Activated CD4-positive, alpha-beta T cell treated with anti-CD3 and anti-CD28 coated beads for 4 hours (primary cell): ENCODE measurements around the gene KRTAP4-12.
"Not testable (repeated sequence)": the region's sequence is repeated elsewhere in the genome, so short reads cannot be mapped to it uniquely, and the experiment has no call there.

Source experiments
- DNase-seq, 2 donors: peaks; one replicate each; pipeline ENCODE4 v3.0.0-alpha.2; 2020

KRTAP4-12 gene

GRCh38 chr17:41125064-41125463 is 1.1 kb upstream of the KRTAP4-12 start:
- DNase-seq: no peak

- DNase-seq: not testable (repeated sequence)
These were observed 541 bp downstream of the KRTAP4-12 start for GRCh38 chr17:41123292-41123990.

- DNase-seq: no peak
These were observed 2.2 kb downstream of the KRTAP4-12 start for GRCh38 chr17:41121742-41122141.

GRCh38 chr17:41119696-41120690 is 4.0 kb downstream of the KRTAP4-12 start:
- DNase-seq: not testable (repeated sequence)

GRCh38 chr17:41118721-41119120 is 5.3 kb downstream of the KRTAP4-12 start:
- no peak for DNase-seq

DNA sequence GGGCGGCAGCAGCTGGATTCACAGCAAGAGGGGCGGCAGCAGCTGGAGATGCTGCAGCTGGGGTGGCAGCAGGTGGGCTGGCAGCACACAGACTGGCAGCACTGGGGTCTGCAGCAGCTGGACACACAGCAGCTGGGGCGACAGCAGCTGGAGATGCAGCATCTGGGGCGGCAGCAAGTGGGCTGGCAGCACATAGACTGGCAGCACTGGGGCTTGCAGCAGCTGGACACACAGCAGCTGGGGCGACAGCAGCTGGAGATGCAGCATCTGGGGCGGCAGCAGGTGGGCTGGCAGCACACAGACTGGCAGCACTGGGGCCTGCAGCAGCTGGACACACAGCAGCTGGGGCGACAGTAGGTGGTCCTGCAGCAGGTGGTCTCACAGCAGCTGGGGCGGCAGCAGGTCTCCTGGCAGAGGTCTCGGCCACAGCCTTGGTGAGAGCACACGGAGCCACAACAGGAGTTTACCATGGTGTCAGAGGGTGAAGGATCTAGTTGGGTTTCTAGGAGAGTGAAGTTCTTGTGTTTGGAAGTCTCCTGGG is 6.1 kb downstream of the KRTAP4-12 start, which contains the start of gene KRTAP4-11:
Gene KRTAP4-11, minus strand, starts transcription at position 528 of the 541 bp plus-strand sequence. Its CDS starts 58 bp downstream, at position 470.
- DNase-seq: not testable (repeated sequence)

DNA sequence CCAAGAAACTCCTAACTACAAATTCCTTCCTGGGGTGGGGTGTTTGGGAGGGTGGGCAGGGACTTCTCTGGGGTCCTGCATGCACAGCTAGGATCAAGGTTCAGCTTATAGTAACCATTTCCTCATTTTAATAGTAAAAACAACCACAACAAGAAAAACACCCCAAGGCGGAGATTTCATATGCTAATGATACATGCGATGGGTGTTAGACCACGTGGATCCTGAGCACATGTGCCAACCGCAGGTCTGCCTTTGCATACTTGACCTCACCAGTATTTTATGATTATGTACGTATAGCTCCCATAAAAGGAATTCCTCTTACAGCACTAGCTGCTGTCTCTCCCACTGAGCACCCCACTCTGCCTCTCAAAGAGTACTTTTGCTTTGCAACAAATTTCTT is 7.7 kb downstream of the KRTAP4-12 start:
- no peak for DNase-seq

- DNase-seq: no peak
These were observed 12.7 kb downstream of the KRTAP4-12 start for GRCh38 chr17:41111151-41111885.

DNA sequence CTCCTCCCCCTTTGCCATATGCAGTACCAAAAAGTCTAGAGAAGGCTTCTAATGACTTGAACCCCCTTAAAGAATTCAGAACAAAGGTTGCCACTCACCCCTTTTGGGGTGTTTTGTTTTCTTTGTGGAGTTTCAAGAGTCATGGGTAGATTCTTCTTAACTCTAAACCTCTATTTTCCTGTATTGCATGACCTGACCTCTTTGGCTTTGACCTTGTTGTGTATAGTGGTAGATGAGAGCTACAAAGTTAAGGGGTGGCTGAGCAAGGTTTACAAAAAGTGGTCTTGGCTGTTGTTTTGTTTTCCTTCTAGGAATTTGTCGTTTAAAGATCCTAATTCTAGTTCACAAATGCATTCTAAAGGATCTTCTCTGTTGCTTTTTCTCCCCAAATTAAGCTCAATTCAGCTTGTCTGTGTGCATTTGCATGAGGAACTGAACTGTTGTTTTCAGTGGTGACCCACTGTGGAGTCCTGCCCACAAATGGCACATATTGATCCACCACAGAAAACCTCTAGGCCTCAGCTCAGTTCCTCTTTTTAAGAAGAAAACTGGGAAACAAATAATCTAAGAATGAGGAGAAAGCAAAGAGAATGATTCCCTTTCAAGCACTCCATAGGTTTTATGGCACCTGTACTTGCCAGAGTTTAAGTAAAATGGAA is 15.1 kb downstream of the KRTAP4-12 start:
- not testable (repeated sequence) for DNase-seq

- no peak for DNase-seq
These were observed 16.0 kb downstream of the KRTAP4-12 start for GRCh38 chr17:41107941-41108450.

DNA sequence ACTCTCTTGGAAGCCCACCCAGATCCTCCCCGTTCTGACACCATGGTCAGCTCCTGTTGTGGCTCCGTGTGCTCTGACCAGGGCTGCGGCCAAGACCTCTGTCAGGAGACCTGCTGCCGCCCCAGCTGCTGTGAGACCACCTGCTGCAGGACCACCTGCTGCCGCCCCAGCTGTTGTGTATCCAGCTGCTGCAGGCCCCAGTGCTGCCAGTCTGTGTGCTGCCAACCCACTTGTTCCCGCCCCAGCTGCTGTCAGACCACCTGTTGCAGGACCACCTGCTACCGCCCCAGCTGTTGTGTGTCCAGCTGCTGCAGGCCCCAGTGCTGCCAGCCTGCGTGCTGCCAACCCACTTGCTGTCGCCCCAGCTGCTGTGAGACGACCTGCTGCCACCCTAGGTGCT is 18.6 kb downstream of the KRTAP4-12 start, which contains the start of gene KRTAP4-9:
Gene KRTAP4-9, plus strand, starts transcription at position 43 of the 400 bp plus-strand sequence. Its CDS starts 0 bp downstream, at position 43.
- DNase-seq: not testable (repeated sequence)

GRCh38 chr17:41104386-41105038 is 19.5 kb downstream of the KRTAP4-12 start:
- not testable (repeated sequence) for DNase-seq

- no peak for DNase-seq
These were observed 20.1 kb downstream of the KRTAP4-12 start for GRCh38 chr17:41103896-41104295.

DNA sequence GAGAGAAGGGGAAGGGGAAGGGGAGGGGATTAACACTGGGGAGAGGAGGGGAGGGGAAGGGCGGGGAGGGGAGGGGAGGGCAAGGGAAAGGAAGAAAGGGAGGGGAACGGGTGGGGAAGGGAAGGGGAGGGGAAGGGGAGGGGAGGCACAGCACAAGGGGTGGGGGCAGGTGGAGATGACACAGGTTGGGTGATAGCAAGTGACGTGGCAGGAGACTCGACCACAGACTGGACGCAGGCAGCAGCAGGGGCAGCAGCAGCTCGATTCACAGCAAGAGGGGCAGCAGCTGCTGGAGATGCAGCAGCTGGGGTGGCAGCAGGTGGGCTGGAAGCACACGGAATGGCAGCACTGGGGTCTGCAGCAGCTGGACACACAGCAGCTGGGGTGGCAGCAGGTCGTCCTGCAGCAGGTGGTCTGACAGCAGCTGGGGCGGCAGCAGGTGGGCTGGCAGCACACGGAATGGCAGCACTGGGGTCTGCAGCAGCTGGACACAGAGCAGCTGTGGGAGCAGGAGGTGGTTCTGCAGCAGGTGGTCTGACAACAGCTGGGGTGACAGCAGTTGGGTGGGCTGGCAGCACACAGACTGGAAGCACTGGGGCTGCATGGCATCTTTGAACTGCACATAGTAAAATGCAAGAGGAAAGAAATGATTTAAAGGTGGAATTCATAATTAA is 22.3 kb downstream of the KRTAP4-12 start, which contains the start of gene KRTAP4-16:
Gene KRTAP4-16, minus strand, starts transcription at position 624 of the 674 bp plus-strand sequence. Its CDS starts 0 bp downstream, at position 624.
- DNase-seq: no peak

DNA sequence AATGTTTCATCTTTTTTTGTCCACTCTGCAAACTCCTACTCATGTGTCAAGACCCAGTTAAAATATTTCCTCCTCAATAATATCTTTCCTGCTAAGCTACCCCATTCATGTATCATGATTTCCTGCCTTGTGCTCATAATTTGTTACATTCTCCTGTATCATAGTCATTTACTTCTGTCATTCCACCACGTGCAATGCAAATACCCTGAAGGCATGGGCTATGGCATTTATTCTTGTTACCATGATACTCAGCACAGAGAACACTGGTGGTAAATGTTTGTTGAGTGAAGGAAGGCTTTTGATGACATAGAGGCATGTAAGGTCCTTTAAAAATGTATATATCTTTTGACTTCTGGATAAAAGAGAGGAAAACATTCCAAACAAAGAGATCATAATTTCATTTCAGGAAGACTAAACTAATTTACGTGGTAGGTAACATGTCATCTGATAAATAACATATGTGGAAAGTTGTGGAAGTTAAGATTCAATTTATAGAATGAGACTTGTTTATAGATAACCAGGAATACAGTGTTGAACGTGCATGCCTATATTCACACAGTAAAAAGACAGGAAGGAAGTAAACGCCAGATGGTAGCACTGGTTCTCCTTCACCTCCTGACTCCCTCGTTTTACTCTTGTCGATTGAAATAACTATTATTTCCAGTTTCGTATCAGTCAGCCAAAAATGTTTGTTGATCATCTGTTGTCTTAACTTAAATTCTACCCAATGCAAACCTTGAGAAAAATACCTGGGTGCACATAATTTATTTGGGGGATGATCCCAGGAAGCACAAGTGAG is 24.1 kb downstream of the KRTAP4-12 start:
- not testable (repeated sequence) for DNase-seq

DNA sequence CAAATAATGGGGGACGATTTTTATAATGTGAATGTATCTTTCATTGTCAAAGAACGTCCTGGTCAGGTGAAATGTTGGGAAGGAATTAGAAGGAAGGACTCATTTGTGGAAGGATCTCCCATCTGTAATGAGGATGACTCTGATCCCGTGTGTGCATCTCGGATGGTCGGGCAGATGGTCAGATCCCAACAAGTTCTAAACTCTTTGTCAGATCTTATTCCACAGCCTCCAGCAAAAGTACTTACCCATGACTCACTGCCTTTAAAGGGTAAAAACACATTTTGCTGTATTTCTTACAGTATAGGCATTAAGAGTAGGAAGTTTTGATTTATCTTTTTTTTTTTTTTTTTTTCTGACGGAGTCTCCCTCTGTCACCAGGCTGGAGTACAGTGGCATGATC is 25.5 kb downstream of the KRTAP4-12 start:
- no peak for DNase-seq

DNA sequence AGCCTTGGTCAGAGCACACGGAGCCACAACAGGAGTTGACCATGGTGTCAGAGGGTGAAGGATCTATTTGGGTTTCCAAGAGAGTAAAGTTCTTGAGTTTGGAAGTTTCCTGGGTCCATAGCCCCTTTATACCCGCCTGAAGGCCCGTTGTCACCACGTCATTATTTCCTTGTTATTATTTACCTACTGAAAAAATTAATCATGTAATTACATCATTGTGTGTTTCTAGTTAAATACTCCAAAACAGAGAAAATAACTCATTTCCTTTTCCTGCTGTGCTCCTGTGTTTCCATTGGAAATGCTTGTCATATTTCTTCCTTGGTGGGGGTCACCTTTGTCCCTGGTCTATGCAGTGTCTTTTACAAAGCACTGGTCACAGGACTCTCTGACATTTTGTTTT is 25.9 kb downstream of the KRTAP4-12 start, which contains the start of gene KRTAP4-8:
Gene KRTAP4-8, minus strand, starts transcription at position 101 of the 400 bp plus-strand sequence. Its CDS starts 58 bp downstream, at position 43.
- DNase-seq: no peak

DNA sequence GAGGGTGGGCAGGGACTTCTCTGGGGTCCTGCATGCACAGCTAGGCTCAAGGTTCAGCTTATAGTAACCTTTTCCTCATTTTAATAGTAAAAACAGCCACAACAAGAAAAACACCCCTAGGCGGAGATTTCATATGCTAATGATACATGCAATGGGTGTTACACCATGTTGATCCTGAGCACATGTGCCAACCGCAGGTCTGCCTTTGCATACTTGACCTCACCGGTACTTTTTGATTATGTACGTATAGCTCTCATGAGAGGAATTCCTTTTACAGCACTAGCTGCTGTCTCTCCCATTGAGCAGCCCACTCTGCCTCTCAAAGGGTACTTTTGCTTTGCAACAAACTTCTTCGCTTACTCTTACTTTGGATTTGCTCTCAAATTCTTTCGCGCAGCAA is 27.9 kb downstream of the KRTAP4-12 start:
- no peak for DNase-seq

- not testable (repeated sequence) for DNase-seq
These were observed 35.1 kb downstream of the KRTAP4-12 start for GRCh38 chr17:41088760-41089352.
